ENCODE measurements around the gene PZP. TPM values are rescaled to one million over a fixed set of nuclear protein-coding genes. Genes with fewer than 3 reads are reported as not detected.

Gene PZP
- total and polyA plus RNA-seq, 10 of the 15 experiments (the other 5 are each of a cell fraction or from before 2014, with no cell fraction given) = not detected

DNA sequence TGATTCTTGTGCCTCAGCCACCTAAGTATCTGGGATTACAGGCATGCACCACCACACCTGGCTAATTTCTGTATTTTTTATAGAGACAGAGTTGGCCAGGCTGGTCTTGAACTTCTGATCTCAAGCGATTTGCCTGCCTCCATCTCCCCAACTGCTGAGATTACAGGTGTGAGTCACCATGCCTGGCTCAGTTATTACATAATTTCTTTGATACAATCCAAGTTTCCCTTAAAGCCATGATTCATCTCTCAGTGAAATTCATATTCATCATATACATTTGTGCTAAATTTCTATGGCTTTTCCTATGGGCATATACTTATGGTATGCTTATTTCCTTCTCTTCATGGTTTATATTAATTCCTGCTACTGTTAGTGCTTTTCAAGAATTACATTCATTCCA lies 29.1 kb upstream of the PZP start (continued):
- TF ChIP-seq, protein P1, sequence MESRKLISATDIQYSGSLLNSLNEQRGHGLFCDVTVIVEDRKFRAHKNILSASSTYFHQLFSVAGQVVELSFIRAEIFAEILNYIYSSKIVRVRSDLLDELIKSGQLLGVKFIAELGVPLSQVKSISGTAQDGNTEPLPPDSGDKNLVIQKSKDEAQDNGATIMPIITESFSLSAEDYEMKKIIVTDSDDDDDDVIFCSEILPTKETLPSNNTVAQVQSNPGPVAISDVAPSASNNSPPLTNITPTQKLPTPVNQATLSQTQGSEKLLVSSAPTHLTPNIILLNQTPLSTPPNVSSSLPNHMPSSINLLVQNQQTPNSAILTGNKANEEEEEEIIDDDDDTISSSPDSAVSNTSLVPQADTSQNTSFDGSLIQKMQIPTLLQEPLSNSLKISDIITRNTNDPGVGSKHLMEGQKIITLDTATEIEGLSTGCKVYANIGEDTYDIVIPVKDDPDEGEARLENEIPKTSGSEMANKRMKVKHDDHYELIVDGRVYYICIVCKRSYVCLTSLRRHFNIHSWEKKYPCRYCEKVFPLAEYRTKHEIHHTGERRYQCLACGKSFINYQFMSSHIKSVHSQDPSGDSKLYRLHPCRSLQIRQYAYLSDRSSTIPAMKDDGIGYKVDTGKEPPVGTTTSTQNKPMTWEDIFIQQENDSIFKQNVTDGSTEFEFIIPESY (IDR thresholded peaks at IDR 0.05) = no peak
- TF ChIP-seq POLR2AphosphoS5 (IDR thresholded peaks at IDR 0.05; ENCODE audit: low read length) (no peak), WRNIP1 (IDR thresholded peaks at IDR 0.05; ENCODE audit: borderline replicate concordance, low read depth, low read length) (no peak), IRF4 (IDR thresholded peaks at IDR 0.05; ENCODE audit: low read depth, low read length) (no peak), EZH2 (IDR thresholded peaks at IDR 0.05; ENCODE audit: borderline replicate concordance, control insufficient read depth, low read depth, low read length) (no peak), POLR2A (IDR thresholded peaks at IDR 0.05; ENCODE audit: low read depth, low read length) (no peak)

DNA sequence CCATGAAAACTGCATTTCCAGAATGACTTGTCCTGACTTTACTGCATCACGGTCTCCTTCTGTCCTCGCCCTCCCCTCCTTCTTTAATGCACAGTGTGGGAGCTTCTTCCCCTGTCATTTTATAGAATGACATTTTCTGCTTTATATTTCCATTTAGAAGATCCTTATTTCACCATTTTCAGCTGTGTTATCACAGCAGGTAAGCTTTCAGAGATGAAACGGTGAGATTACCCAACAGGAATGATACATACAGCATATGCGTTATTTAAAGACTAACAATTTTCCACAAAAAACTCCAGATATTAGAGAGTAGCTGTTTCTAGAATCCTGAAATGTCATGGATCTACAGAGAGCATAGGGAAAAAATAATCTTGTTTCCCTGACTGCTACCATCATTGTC lies 27.3 kb upstream of the PZP start:
- Histone ChIP-seq H3K79me2 (ENCODE audit: control insufficient read depth, insufficient read depth, low read length) (no peaks in the 10 kb centered on the region), H4K20me1 (ENCODE audit: control insufficient read depth, insufficient read depth) (no peaks in the 10 kb centered on the region), H3K27me3 (replicated peaks in 1 of 2; ENCODE audit: control insufficient read depth in 2 of 2, insufficient read depth in 2 of 2, low read length in 1 of 2) (peaks cover 0 to 2% of the 10 kb centered on the region in 2 experiments; a peak in 1 of 4 replicates), H3K4me1 (ENCODE audit: control insufficient read depth, insufficient read depth, low read length) (no peaks in the 10 kb centered on the region), H3K9ac (ENCODE audit: control insufficient read depth, insufficient read depth, low read length) (no peak overlapping the region), H3K36me3 (ENCODE audit: control insufficient read depth in 2 of 2, insufficient read depth in 2 of 2, low read length in 1 of 2) (no peaks in the 10 kb centered on the region), H3K9me3 (replicated peaks; ENCODE audit: control insufficient read depth, insufficient read depth, low read length) (no peaks in the 10 kb centered on the region), H3K4me3 (no peak overlapping the region), H3K27ac (ENCODE audit: control insufficient read depth, insufficient read depth) (no peak overlapping the region), H3K4me2 (ENCODE audit: control insufficient read depth, insufficient read depth) (no peak overlapping the region), H2AFZ (ENCODE audit: control insufficient read depth, low read depth, low read length) (no peak overlapping the region)
- CTCF ChIA-PET = no interaction called here
- POLR2A ChIA-PET = no interaction called here
- intact Hi-C loops (cut with micrococcal nuclease; ENCODE audit: unreplicated experiment) (no loop called here), in situ Hi-C loops (cut with MboI) (no loop called here)
- 56% methylated on average over 4 of the region's 4 CpGs for WGBS (ENCODE audit: insufficient coverage, insufficient replicate concordance, low lambda C conversion rate, missing lambda C conversion rate)
- SMC1A ChIA-PET (ENCODE audit: uncharacterized antibody, unreplicated experiment) = no interaction called here
- no peak for TF ChIP-seq RAD51 (IDR thresholded peaks at IDR 0.05)
- TF ChIP-seq, protein P2, sequence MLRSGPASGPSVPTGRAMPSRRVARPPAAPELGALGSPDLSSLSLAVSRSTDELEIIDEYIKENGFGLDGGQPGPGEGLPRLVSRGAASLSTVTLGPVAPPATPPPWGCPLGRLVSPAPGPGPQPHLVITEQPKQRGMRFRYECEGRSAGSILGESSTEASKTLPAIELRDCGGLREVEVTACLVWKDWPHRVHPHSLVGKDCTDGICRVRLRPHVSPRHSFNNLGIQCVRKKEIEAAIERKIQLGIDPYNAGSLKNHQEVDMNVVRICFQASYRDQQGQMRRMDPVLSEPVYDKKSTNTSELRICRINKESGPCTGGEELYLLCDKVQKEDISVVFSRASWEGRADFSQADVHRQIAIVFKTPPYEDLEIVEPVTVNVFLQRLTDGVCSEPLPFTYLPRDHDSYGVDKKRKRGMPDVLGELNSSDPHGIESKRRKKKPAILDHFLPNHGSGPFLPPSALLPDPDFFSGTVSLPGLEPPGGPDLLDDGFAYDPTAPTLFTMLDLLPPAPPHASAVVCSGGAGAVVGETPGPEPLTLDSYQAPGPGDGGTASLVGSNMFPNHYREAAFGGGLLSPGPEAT (IDR thresholded peaks at IDR 0.05; ENCODE audit: low read depth) = no peak
- no peak for TF ChIP-seq CREB1 (IDR thresholded peaks at IDR 0.05; ENCODE audit: low read depth)
- no peak for TF ChIP-seq ASH2L (IDR thresholded peaks at IDR 0.05; ENCODE audit: borderline replicate concordance, low read depth)
- no peak for TF ChIP-seq PAX5 (IDR thresholded peaks at IDR 0.05; ENCODE audit: borderline replicate concordance, low read depth, low read length)
- TF ChIP-seq MYB (IDR thresholded peaks at IDR 0.05; ENCODE audit: borderline replicate concordance, low read depth, low read length) = no peak
- no peak for TF ChIP-seq SMAD1 (IDR thresholded peaks at IDR 0.05; ENCODE audit: low read depth, partially characterized antibody)
- no peak for TF ChIP-seq KDM1A (IDR thresholded peaks at IDR 0.05; ENCODE audit: borderline replicate concordance)
- TF ChIP-seq ZNF592 (IDR thresholded peaks at IDR 0.05) = no peak
- no peak for TF ChIP-seq SPI1 (IDR thresholded peaks at IDR 0.05; ENCODE audit: borderline replicate concordance, insufficient read depth, low read depth, low read length)
- no peak for TF ChIP-seq GABPA (IDR thresholded peaks at IDR 0.05; ENCODE audit: low read depth)
- TF ChIP-seq FOXK2 (IDR thresholded peaks at IDR 0.05) = no peak
- RAD21 ChIA-PET (ENCODE audit: unreplicated experiment) = no interaction called here
- no peak for ATAC-seq
- BruUV-seq (replicated peaks) = no TSS peak
- DNase-seq (ENCODE audit: low read depth, low spot score) = no peak
- FAIRE-seq = no peak
